Left lung (tissue), 10 donors: Measurements from ENCODE around the gene MACROD2. TPM values are rescaled to one million over a fixed set of nuclear protein-coding genes. Genes with fewer than 3 reads are reported as not detected.

Source experiments
- ATAC-seq: fragments of 200-7000 bp; cut with Tn5 transposase; one replicate; pipeline ENCODE4 v1.9.1; 2020; ENCODE audit warnings: moderate library complexity
- DNase-seq, 4 donors: peaks; one replicate each; pipeline ENCODE4 v3.0.0-alpha.2; 2013 to 2020
- H3K27ac ChIP-seq, 2 donors: fragments of 200-600 bp; sonication (generic) in 1 of 2; one replicate each; pipeline versions ENCODE4 v1.5.0 to v1.8.0; 2020 to 2021
- H3K27me3 ChIP-seq, 2 donors: fragments of 200-600 bp; sonication (generic) in 1 of 2; one replicate each; pipeline versions ENCODE4 v1.5.0 to v1.8.0; 2020 to 2021
- H3K36me3 ChIP-seq, 2 donors: fragments of 200-600 bp; sonication (generic) in 1 of 2; one replicate each; pipeline versions ENCODE4 v1.5.0 to v1.8.0; 2020 to 2021
- H3K4me1 ChIP-seq, 2 donors: fragments of 200-600 bp; one replicate each; pipeline ENCODE4 v1.8.0; 2021
- H3K4me3 ChIP-seq, 2 donors: fragments of 200-600 bp; sonication (generic) in 1 of 2; one replicate each; pipeline versions ENCODE4 v1.5.0 to v1.8.0; 2020 to 2021; ENCODE audit warnings: mild to moderate bottlenecking in 1 of 2
- H3K9me3 ChIP-seq, 2 donors: fragments of 200-600 bp; sonication (generic) in 1 of 2; one replicate each; pipeline versions ENCODE4 v1.5.0 to v1.8.0; 2020 to 2021
- intact Hi-C, 2 donors: fragments of 100-400 bp; cut with DNase I; formaldehyde crosslinking; loops; one replicate each; pipeline versions ENCODE4 v1.11.2 to v1.14.2; 2022
- polyA plus RNA-seq, 6 donors: library from polyadenylated mRNA; unstranded; fragments of 120-200 nt; gene quantifications; one replicate each; pipeline ENCODE4 v1.2.1, GENCODE V29; 2013; ENCODE audit not compliant: insufficient read length in 6 of 6
- total RNA-seq, 2 donors: library from RNA; stranded (reverse); fragmentation: NEBNext Ultra II Directional; extraction: Animal tissue kit (Norgen Biotek cat#: 25700); gene quantifications; one replicate each; pipeline ENCODE4 v1.2.1, GENCODE V29; 2021
- TF ChIP-seq, protein P1 (sequence below), 2 donors: fragments of 200-600 bp; sonication (generic) in 1 of 2; IDR thresholded peaks; one replicate each; pipeline versions ENCODE4 v1.5.0 to v1.8.0; 2021; ENCODE audit warnings: antibody characterized with exemption in 2 of 2
- donor health status: DM: no; HTN: yes; CAD: no.
- donor health status: DM: no; HTN: no; CAD: no.

Gene MACROD2
- total and polyA plus RNA-seq, 8 donors = 6.1 to 23.6 (median 8.9) TPM

- H3K36me3 ChIP-seq = no peaks in the 10 kb centered on the region
- H3K9me3 ChIP-seq = peaks cover 0 to 1% of the 10 kb centered on the region in 2 donors
- TF ChIP-seq, protein P1, sequence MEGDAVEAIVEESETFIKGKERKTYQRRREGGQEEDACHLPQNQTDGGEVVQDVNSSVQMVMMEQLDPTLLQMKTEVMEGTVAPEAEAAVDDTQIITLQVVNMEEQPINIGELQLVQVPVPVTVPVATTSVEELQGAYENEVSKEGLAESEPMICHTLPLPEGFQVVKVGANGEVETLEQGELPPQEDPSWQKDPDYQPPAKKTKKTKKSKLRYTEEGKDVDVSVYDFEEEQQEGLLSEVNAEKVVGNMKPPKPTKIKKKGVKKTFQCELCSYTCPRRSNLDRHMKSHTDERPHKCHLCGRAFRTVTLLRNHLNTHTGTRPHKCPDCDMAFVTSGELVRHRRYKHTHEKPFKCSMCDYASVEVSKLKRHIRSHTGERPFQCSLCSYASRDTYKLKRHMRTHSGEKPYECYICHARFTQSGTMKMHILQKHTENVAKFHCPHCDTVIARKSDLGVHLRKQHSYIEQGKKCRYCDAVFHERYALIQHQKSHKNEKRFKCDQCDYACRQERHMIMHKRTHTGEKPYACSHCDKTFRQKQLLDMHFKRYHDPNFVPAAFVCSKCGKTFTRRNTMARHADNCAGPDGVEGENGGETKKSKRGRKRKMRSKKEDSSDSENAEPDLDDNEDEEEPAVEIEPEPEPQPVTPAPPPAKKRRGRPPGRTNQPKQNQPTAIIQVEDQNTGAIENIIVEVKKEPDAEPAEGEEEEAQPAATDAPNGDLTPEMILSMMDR (IDR thresholded peaks at IDR 0.05) = no peak
- H3K27me3 ChIP-seq = no peaks in the 10 kb centered on the region
- DNase-seq (no peak), ATAC-seq (no peak)
- H3K27ac ChIP-seq = no peak overlapping the region
- H3K4me3 ChIP-seq = no peak overlapping the region
- intact Hi-C loops = no loop called here
- H3K4me1 ChIP-seq = no peaks in the 10 kb centered on the region
Measured at GRCh38 chr20:15494851-15495250, 1499.5 kb downstream of the MACROD2 start.

DNA sequence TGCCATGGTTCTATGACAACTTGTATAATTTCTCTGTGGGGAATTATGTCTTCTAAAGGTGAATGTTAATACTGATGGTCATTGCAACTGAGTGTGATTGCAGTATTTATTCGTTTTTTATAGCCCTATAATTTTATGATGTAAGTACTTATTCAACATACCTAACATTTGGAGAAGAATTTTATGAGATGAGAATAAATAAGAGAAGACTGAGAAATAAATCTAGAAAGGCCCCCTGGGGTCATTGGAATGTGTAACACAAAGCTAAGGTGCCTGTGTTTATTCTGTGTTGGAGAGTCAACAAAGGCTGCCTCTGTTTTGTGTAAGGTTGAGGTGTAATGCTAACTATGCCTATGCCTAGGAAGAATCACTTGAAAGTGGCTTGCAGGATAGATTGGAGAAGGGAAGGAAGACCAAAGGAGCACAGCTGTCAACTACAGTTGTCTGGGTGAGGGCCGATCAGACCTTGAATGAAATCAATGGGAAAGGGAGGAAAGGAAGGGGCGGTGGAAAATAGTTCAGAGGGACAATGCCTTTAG is 1501.3 kb downstream of the MACROD2 start:
- no peaks in the 10 kb centered on the region for H3K4me1 ChIP-seq
- no peak overlapping the region for H3K4me3 ChIP-seq
- TF ChIP-seq, protein P1 (IDR thresholded peaks at IDR 0.05) = no peak
- DNase-seq (no peak), ATAC-seq (no peak)
- H3K36me3 ChIP-seq = no peaks in the 10 kb centered on the region
- intact Hi-C loops = no loop called here
- no peaks in the 10 kb centered on the region for H3K9me3 ChIP-seq
- H3K27me3 ChIP-seq = no peaks in the 10 kb centered on the region
- no peak overlapping the region for H3K27ac ChIP-seq

- DNase-seq (no peak), ATAC-seq (no peak)
- H3K4me3 ChIP-seq = no peak overlapping the region
- intact Hi-C loops = no loop called here
- no peaks in the 10 kb centered on the region for H3K27me3 ChIP-seq
- H3K27ac ChIP-seq = no peak overlapping the region
- H3K4me1 ChIP-seq = no peaks in the 10 kb centered on the region
- H3K9me3 ChIP-seq = no peaks in the 10 kb centered on the region
- no peaks in the 10 kb centered on the region for H3K36me3 ChIP-seq
- TF ChIP-seq, protein P1 (IDR thresholded peaks at IDR 0.05) = no peak
Measured at GRCh38 chr20:15498926-15499325, 1503.6 kb downstream of the MACROD2 start.

- DNase-seq (no peak), ATAC-seq (no peak)
- intact Hi-C loops = no loop called here
- TF ChIP-seq, protein P1 (IDR thresholded peaks at IDR 0.05) = no peak
- H3K27ac ChIP-seq = no peak overlapping the region
- no peaks in the 10 kb centered on the region for H3K27me3 ChIP-seq
- no peak overlapping the region for H3K4me3 ChIP-seq
- H3K4me1 ChIP-seq = no peaks in the 10 kb centered on the region
- H3K36me3 ChIP-seq = no peaks in the 10 kb centered on the region
- no peaks in the 10 kb centered on the region for H3K9me3 ChIP-seq
Measured at GRCh38 chr20:15506311-15506710, 1511.0 kb downstream of the MACROD2 start.

- no peaks in the 10 kb centered on the region for H3K4me1 ChIP-seq
- intact Hi-C loops = no loop called here
- DNase-seq = no peak
- H3K27me3 ChIP-seq = no peaks in the 10 kb centered on the region
- H3K9me3 ChIP-seq = no peaks in the 10 kb centered on the region
- TF ChIP-seq, protein P1 (IDR thresholded peaks at IDR 0.05) = no peak
- H3K4me3 ChIP-seq = no peak overlapping the region
- no peak overlapping the region for H3K27ac ChIP-seq
- ATAC-seq = no peak
- H3K36me3 ChIP-seq = no peaks in the 10 kb centered on the region
Measured at GRCh38 chr20:15507151-15507550, 1511.8 kb downstream of the MACROD2 start.
